ENCODE measurements around the gene RPUSD4.

- no peak for TF ChIP-seq CTCF (conservative IDR thresholded peaks at IDR 0.05)
- no peak for TF ChIP-seq ZFX (IDR thresholded peaks at IDR 0.05)
These were observed 19.9 kb downstream of the RPUSD4 start for GRCh38 chr11:126191379-126192073.

Data from C4-2B (cell line).